ENCODE results near the gene SLC9A3.
"Not testable (repeated sequence)": the region's sequence is repeated elsewhere in the genome, so short reads cannot be mapped to it uniquely, and the experiment has no call there.

DNA sequence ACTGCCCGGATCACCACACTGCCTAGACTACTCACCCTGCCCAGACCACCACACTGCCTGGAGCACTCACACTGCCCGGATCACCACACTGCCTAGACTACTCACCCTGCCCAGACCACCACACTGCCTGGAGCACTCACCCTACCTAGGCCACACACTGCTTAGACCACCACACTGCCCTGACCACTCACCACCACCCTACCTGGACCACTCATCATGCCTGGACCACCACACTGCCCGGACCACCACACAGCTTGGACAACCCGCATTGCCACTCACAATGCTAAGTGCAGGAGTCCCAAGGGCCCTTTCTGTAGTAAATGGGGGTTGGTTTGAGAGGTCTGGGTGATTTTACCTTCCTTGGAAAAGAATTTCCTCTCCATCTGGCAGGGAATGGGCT lies 33.7 kb upstream of the SLC9A3 start:
- TF ChIP-seq ZFX (IDR thresholded peaks at IDR 0.05), result not testable (repeated sequence)
- TF ChIP-seq, protein P1, sequence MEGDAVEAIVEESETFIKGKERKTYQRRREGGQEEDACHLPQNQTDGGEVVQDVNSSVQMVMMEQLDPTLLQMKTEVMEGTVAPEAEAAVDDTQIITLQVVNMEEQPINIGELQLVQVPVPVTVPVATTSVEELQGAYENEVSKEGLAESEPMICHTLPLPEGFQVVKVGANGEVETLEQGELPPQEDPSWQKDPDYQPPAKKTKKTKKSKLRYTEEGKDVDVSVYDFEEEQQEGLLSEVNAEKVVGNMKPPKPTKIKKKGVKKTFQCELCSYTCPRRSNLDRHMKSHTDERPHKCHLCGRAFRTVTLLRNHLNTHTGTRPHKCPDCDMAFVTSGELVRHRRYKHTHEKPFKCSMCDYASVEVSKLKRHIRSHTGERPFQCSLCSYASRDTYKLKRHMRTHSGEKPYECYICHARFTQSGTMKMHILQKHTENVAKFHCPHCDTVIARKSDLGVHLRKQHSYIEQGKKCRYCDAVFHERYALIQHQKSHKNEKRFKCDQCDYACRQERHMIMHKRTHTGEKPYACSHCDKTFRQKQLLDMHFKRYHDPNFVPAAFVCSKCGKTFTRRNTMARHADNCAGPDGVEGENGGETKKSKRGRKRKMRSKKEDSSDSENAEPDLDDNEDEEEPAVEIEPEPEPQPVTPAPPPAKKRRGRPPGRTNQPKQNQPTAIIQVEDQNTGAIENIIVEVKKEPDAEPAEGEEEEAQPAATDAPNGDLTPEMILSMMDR (conservative IDR thresholded peaks at IDR 0.05), result not testable (repeated sequence)

Data from C4-2B (cell line).